Activated CD4-positive, alpha-beta T cell treated with anti-CD3 and anti-CD28 coated beads, Interleukin-2, Interleukin-4, amounts not matched to agents 100 ng/mL and 50 ng/mL, durations not matched to agents 16 hours and 8 hours (primary cell): ENCODE results near the gene IQGAP2.

ENCODE experiments used
- DNase-seq: peaks from one replicate; pipeline ENCODE4 v3.0.0-alpha.2; 2020; ENCODE audit warnings: low spot score

IQGAP2 gene

DNA sequence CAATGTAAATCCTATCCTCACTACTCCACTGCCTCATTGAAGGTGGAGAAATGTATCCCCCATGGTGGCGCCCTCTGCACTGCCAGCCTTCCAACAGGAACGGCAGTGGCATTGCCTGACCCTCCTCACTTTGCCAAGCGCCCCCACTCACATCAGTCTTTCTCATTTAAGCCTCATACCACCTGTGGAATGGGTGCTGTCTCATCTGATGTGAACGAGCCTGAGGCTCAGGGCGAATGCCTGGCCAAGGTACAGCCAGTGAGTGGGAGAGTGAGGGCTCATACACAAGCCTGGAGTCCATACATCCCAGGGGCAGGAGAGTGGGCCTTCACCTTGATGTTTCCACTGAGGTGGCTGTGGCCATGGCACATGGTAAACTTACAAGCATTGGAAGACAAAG, 209.9 kb downstream of the IQGAP2 start:
- DNase-seq, result no peak

DNA sequence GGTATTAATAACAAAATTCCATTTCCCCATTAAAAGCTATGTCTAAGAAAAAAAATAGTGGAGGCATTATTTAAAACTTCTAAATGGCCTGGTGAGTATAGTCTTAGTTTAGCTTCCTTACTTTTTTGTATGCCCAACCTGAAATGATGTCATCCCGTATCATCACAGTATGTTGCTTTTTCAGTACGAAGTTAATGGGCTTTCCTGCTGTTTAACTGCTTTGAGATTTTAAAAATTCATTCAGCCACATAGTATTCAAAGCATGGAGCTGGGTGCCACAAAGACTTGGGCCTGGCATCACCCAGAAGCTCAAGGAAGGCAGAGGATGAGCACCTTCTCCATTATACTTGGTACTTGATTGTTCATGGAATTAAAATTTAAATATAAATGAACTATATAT, 212.7 kb downstream of the IQGAP2 start:
- DNase-seq, result no peak

DNA sequence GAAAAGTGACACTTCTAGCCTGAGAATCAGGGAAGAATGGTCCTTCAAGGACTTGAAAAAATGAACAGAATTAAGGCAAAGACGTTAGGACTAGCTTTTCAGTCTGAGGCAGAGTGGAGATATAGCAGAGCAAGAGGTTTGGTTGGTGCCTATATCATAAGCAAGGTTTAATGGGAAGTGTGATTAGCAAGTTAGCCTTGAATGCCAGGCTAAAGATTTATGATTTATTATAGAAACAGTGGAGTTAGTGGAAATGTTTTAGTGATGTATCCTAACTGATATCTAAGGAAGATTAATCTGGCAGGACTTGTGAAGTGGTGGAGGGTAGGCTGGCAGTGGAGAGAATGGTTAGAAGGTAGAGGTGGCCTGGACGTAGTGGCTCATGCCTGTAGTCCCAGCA, 213.1 kb downstream of the IQGAP2 start:
- DNase-seq, result no peak

DNA sequence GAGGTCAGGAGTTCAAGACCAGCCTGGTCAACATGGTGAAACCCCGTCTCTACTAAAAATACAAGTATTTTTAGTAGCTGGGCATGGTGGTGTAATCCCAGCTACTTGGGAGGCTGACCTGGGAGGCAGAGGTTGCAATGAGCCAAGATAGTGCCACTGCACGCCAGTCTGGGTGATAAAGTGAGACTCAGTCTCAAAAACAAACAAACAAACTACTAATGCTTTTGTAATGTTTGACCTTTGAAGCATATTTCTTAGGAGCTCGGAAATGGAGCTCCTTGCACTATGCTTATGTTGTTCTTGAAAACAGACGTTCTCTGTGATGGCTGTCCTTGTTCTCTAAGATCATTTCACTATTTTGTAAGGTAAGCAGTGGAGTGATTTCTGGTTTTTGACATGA, 214.1 kb downstream of the IQGAP2 start:
- DNase-seq, result no peak

DNA sequence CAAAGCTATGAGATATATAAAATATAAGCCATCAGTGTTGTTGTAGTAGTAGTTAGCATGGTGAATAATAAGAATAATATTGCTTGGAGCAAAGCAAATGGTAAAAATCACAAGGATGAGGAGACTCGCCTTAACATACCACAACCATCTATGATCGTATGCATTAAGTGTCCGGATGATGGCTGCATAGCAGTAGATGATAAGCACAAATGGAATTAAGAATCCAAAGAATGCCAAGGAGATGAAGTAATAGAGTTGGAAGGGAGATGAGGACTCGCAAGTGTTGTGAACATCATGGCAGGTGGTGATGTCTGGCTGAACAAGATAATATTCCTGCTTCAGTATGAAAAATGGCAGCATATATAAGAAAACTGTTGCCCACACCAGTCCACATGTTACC, 214.6 kb downstream of the IQGAP2 start:
- DNase-seq, result no peak

DNA sequence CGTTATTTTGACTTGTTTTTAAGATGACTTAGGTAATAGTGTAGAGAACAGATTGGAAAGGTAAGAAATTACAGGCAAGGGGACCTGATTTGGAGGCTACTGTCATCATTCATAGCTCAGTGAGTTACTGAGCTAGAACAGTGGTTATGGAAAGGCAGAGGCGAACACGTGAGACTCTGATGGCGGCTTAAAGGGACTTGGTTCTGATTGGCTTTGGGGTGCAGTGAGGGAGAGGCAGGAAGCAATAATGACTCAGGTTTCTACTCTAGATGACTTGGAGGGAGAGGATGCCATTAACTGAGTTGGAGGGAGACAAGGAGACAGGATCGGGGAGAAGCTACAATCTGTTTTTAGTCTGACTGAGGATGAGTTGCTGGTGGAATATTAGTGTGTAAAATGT, 217.1 kb downstream of the IQGAP2 start:
- DNase-seq, result no peak

DNA sequence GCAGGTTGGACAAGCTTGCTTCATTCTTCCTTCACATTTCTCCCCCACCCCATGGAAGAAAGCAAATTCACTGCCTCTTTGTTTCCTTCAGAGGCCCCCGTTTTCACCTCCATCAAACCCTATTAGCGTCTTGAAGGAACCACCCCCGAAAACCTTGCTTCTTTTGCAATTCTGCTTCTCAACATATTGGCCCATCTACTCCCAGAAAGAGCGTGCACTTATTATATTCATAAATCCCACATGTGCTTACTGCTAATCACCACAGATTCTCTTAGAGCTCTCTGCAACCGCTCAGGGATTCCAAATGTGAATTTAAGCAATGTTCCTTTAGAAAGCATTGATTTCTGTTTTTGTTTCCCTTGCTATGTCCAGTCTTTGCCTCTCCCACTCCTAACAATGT, 219.0 kb downstream of the IQGAP2 start:
- no peak for DNase-seq

DNA sequence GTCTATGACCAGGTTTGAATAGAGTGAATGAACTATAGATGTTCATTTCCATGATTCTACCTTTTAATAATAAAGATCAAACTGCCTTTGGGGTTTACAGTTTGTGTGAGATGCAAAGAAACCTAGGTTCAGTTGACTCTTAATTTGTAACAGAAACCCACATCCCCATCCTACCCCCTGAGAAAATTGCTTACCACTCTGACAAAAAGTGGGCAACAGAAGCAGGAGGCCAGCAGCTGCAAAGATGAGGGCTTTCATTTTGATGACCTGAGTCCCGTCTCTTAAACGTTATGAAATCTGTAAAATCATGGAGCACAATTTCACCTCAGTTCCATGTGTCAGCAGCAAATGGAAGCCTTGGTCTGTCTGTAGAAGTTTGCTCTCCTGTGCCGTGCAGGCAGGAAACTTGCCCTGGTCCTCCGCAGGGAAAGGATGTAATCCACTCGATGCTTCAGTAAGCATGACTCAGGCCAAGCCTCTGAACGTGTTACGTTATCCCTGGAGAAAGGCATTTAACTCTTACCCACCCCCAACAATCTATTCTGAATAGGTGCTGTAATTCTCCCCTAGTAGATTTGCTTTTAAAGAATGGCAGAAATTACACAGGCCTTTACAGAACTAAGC, 220.0 kb downstream of the IQGAP2 start, which contains the start of gene F2RL2:
Gene F2RL2, minus strand, starts transcription at position 431 of the 624 bp plus-strand sequence. Its CDS starts 173 bp downstream, at position 258.
- DNase-seq, result no peak

DNA sequence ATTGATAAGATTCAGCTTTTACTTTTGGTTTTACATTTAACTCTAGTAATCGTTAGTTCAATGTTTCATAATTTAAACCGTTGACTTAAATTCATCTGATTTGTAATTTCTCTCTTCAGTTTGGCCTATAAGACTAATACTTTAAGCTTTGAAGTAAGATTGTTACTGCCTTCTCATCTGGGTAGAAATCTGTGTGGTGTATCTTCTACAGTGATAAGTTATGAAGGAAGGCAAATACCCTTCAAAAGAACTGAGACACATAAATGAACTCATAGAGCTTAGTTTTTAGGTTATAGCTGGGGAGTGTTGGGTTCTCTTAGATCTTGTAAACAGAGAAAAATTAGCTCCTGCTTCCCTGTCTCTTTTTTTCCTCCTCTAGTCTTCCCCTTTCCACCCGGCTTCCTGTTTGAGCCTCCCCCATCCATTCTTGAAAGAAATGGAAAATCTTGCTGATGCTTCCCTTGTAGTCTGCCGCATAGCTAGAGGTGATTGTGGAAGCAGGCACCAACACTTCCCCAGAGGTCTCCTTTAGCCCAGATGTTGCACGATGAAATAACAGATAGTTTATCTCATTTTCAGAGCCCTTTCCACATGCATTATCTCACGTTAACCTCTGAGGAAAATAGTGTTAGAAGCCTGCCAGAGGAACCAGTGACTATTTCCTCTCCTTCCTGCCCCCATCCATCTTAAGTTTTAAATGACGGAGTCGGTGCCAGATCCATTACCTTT, 222.2 kb downstream of the IQGAP2 start:
- no peak for DNase-seq

DNA sequence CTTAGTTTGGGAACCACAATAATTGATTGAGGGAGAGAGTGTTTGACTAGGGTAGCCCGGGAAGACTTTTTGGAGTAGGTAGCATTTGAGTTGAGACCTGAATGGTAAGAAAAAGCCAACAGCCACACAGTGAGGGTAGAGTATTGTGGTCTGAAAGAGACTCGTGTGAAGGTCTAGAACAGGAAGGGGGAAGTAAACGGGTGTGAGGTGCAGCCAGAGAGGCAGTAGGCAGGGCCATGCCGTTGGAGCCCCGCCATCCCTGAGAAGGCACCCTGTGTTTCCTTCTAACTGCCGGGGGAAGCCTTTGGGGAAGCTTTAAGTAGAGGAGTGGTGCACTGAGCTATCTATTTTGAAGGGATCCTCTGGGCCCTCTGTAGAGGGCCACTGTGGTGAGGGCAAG, 223.7 kb downstream of the IQGAP2 start:
- no peak for DNase-seq

DNA sequence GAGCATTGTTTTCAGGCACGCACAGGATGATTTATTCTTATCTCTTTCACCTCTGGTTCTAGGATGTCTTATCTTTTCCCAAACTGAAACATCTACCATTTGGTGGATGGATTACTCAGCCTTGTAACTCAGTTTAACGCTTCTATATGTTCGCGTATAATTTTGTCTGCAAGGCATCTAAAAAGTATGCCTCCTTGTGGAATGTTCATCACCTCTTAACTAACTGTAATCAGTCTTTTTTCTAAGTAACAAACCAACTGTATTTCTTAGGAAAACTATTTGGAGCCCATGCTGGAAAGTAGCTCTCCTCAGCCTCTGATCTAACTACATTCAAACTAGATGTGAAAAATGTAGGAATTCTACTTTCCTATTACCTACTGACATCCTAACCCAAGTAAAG, 231.6 kb downstream of the IQGAP2 start:
- no peak for DNase-seq

DNA sequence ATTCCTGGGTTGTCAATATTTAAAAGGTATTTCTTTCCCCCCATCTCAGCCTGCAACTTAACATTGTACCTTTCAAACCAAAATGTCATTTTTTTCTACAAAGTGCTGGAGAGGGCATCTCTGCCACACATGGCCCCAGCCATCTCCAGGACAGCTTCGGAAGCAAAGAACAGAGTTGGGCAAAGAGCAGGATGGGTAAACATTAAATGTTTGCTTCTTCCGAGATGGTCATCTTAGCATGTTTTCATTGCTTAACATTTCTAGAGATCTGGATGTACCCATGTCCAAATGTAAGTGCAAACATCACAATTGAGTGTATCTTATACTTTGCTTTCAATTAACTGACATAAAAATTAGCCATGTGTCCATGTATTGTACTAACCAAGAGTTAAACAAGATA, 234.4 kb downstream of the IQGAP2 start:
- DNase-seq, result no peak

DNA sequence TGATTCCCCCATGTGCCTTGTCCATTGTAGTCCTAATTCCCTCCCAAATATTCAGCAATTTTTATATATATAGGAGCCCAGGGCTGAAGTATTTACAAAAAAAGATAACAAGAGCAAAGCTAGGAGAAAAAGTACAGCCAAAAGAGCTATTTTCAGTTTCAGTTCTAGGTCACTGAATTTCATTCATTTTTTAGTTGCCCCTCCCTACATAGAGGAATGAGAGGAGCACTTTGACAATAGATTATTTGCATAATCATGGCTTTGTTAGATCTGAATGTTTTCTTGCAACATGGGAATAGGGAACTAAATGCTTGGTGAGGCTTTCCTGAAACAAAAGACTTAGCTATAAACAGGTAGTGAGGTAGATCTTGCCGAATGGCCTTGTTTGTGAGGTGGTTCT, 235.4 kb downstream of the IQGAP2 start:
- no peak for DNase-seq

DNA sequence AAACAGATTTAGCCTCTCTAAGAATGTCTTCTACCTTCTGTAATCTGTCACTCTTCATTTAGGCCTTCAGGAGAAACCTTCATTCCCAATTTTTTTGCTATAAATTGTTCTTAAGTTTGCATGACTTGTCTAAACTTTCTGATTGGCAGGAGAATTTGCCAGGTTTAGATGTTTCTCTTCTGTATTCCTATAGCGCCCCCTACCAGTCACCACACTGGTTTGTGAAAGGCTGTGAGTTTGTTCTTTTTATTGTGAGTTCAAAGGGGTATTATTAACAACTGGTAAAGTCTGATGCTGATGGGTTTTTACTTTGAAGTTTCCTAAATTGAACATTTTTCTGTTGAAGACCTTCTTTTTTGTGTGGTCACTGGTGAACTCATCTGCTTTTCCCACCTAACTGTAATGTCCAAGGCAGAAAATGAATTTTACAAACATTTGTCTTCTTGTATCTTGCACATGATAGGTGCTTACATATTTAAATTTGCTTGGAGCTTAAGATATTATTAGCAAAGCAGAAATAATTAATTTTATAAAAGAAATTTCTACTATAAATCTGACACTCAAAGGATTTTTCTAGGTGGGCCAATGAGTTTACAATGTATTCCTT, 238.5 kb downstream of the IQGAP2 start:
- DNase-seq, result peak; percentile 69

DNA sequence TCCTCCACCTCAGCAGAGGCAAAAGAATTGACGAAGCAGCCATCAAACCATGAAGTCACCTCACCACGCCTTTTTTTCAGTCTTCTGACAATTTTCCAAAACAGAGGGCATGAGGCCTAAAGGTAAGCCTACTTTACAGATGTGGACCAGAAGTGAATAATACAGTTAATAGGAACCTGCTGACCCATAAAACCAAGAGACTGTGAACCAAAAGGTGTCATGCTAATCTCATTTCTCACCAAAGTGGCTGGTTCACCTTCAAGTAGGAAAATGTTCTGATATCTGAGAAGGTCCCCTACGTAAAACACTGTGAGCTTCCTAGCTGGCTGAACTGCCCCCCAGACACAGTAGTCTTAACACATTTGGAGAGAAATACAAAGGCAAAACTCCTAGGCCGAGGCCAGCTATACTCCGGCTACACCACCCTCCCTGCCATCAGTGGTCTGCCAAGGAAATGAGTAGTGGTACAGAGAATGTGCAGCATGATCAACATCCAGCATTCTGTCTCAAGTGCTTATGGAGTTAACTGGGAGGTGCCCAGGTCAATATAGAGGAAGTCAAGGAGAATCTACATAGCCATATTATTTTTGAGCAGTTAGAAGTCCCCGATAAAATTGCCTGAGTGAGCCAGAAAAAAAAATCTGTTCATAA, 239.4 kb downstream of the IQGAP2 start:
- DNase-seq, result no peak

DNA sequence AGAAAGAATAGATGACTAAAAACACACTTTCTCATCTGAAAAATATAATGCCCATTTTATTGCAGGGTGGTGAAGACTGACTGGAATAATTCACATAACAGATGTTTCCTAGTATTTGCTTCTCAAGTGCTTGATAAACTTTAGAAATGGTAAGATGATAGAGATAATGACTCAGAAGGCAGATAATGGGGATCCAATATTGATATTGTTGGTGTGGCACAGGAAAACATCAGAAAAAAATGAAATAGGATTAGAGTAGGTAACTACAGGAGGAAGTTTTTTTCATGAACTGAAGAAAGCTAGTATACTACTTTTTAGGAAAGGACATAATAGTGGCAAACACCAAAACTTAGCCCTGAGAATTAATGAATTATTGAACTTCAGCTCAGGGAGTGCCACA, 240.3 kb downstream of the IQGAP2 start:
- no peak for DNase-seq

DNA sequence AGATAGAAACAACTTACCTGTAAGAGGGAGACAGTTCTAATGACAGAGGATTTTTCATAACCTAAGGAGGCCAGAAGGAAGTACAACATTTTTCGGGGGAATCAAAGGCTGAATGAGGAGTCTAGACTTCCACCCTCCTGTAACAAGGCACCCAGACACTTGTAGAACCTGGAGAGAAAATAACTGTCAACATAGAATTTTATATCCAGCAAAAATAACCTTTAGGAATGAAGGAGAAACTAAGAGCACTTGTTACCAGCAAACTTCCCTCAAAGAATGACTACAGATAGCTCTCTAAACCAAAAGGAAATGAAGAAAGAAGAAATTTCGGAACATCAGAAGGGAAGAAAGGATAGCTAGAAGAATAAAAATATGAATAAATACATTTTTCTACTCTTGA, 246.1 kb downstream of the IQGAP2 start:
- no peak for DNase-seq

DNA sequence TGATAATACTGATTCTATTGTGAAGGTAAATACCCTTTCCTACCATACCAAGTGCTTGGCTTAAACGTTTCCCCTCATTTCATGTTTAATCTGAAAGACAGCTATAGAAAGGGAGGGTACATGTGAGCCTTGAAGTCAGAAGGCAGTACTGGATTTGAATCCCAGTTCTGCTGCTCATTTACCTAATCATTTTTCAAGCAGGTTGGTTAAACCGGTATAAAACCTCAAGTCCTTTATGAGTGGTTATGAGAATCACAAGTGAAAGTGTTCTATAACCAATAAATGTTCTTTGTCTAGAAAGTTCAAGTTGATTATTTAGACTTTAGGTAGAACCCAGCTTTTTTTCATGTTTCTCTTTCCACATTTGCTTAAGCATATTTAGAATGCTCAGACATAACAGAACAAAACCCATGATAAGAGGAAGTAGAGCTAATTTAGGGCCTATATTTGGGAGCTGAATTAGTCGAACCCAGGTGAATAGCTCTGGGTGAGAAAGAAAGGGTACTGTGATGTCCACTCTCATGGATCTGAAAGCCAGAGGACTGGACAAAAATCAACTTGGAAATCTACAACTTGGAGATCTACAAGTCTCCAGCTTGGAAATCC, 249.8 kb downstream of the IQGAP2 start:
- peak; percentile 22 for DNase-seq

DNA sequence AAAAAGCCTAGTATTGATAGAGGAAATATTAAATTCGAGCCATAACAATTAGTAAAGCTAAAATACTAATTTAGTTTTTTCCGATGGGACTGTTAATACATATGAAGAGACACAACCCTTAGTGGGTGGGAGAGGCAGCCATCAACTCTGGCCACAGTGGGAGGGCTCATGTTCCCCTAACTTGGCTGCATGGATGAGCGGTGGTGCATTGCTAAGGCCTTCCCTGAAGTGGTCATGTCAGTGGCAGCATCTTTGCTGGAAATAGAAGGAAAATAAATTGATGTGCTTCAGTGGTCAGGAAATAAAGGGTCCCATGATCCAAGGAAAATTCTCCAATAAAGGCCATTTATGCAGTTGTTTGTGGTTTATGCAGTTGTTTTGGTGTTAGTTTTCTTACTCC, 254.0 kb downstream of the IQGAP2 start:
- no peak for DNase-seq

DNA sequence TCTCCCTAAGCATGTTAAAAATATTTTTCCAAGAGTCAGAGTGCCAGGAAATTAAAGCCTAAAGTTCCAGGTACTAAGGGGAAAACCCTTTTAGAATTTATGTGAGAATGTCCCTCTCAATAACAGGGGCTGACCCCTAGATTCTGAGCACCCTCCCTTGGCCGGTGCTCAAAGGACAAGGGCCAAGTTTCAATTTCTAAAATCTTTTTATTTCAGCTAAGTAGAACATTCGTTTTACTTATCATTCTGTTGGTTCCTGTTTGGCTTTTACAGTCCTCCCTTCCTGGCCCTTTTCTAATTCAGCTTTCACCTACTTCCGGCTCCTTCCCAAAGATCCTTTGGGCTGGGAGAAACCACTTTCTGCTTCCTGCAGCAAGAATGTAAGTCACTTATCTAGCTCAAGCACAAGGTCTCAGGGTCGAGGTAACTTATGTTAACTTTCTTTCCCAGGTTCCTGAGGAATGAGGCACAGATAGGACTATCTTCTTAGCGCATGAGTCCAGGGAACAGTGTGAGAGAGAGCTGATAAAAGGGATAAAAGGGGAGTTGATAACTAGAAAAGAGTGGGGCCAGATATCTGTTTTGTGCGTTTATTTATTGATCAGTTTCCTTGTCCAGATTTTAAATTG, 254.7 kb downstream of the IQGAP2 start:
- no peak for DNase-seq

DNA sequence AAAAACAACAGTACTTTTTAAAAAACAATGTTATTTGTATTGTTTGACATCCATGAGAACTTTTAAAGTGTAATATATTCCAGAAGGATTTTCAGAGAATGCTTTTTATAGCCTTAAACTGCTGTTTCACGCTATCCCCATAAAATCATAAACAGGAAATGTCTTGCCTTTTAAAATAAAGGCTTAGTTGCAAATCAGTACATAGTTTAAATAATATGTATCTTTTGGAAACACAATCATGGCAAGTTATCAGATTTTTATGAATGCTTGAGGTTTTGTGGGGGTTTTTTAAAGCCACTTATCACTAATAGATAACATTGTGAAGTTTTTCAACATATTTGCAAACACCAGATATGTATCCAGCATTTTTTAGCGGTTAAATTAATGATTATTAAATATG, 257.3 kb downstream of the IQGAP2 start:
- no peak for DNase-seq

DNA sequence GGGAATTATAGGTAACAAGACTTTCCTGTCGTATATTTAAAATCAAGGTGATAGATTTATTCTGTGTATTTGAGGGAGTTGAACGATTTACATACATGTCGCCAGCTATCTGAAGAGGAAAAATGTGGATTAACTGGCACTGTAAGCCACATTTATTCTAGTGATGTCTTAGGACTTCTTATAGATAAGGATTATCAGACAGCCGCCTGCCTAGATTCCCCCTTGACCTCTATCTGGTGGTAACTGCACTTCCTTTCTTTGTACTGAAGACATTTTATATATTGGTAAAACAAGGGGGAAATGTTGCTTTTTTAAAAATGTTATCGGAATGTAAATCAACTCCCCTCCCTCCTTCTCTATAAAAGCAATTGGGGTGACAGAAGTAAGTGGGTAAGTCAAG, 259.4 kb downstream of the IQGAP2 start:
- no peak for DNase-seq
